Neural progenitor cell (in vitro differentiated cells): ENCODE measurements around the gene FAT1.

Source experiments
- CTCF ChIP-seq: fragments of 200-600 bp; sonication (generic); IDR thresholded peaks from 2 replicates; pipeline ENCODE4 v1.5.1; 2017; ENCODE audit warnings: antibody characterized with exemption, mild to moderate bottlenecking
- EZH2phosphoT487 ChIP-seq: fragments of 200-600 bp; sonication (generic); IDR thresholded peaks from 2 replicates; pipeline ENCODE4 v1.6.1; 2017; ENCODE audit warnings: antibody characterized with exemption

- no peak for TF ChIP-seq EZH2phosphoT487
- no peak for TF ChIP-seq CTCF
Measured at GRCh38 chr4:186621959-186622553, 101.6 kb downstream of the FAT1 start.
